IPS-NIHi11 (cell line): Measurements from ENCODE around the gene IGSF3.
A peak's percentile ranks its signal among the peaks of the same experiment; 100 is the strongest.
"Not testable (repeated sequence)": the region's sequence is repeated elsewhere in the genome, so short reads cannot be mapped to it uniquely, and the experiment has no call there.

ENCODE experiments used
- DNase-seq: peaks from one replicate; pipeline ENCODE4 v3.0.0; 2012; ENCODE audit warnings: mixed read lengths, low spot score

IGSF3 gene

GRCh38 chr1:116595946-116596741 is 71.4 kb downstream of the IGSF3 start:
- peak; percentile 33 for DNase-seq

DNA sequence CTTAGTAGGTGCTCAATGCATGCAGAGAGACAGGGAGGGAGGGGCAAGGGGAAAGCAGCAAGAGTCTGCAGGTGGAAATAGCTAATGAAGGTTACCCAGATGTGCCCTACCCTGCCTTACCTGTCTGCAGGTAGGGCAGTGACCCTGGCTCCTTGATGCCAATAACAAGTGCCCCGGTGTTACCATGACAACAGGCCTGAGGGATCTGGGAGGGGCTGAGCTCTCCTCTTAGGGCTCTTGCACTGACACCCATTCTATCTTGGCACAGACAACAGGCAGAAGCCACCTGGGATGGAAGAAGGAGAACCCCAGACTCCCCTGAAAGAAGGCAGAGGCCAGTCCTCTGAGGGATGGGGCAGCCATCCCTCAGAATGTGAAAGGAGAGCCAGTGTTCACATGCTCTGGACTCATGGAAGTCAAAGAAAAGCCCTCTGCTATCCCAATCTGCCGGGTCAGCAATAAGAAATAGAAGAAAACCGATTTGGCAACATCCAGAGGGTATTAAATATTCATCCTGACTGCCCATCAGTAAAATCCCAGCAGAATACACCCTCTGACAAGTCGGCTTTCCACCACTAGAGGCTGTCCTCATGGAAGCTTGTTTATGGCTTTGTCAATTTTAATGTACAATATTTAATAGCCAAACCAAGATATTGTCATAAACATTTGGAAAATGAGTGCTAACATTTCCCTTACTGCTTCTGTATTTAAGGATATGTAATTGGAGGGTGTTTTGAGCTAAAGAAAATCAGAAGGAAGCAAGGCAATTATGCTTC is 72.3 kb downstream of the IGSF3 start:
- DNase-seq, result not testable (repeated sequence)

- not testable (repeated sequence) for DNase-seq
Measured at GRCh38 chr1:116593977-116594376, 73.6 kb downstream of the IGSF3 start.

DNA sequence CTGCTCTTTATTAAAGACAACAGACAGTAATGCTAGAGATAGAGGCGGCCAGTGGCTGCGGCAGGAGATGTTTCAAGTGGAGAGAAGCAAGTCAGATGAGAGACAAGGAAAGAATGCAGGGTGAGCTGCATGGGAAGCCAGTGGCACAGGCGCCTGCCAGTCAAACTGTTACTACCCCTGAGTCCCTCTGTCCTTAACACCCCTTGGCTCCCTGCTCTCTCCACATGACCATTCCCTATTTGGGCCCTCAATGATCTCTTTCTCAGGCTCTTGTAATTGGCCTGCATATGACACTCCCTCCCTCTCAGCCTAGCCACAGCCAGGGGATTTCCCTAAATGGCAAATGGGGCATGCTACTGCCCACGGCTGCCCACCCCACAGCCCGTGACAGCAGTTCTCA is 74.1 kb downstream of the IGSF3 start:
- DNase-seq, result not testable (repeated sequence)

DNA sequence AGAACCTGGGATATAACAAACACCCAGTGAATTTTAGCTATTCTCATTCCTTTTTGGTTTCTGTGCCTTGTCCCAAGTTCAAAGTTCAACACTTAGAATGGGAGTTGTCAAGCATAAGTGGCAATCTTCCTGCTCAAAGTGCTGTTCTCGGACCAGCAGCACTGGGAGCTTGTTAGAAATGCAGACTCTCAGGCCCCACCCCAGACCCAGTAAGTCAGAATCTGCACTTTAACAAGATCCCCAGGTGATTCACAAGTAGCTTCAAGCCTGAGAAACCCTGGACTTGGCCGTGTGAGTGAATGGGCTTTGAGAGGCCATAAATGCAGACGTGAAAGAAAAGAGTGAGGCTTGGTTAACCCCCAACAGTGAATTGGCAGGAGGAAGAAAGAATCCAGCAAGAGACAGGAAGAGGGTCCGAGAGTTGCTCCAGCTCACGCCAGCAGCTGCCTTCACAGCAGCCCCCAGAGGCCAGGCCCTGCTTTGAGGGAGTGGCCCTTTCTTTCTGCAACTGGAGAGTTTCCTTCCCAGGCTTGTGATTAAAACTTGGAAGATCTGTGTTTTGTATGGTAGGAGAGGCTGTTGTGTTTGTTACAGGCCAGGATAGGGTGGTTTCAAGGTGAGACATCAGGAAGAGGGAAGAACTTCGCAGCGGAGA is 75.5 kb downstream of the IGSF3 start:
- DNase-seq, result not testable (repeated sequence)

DNA sequence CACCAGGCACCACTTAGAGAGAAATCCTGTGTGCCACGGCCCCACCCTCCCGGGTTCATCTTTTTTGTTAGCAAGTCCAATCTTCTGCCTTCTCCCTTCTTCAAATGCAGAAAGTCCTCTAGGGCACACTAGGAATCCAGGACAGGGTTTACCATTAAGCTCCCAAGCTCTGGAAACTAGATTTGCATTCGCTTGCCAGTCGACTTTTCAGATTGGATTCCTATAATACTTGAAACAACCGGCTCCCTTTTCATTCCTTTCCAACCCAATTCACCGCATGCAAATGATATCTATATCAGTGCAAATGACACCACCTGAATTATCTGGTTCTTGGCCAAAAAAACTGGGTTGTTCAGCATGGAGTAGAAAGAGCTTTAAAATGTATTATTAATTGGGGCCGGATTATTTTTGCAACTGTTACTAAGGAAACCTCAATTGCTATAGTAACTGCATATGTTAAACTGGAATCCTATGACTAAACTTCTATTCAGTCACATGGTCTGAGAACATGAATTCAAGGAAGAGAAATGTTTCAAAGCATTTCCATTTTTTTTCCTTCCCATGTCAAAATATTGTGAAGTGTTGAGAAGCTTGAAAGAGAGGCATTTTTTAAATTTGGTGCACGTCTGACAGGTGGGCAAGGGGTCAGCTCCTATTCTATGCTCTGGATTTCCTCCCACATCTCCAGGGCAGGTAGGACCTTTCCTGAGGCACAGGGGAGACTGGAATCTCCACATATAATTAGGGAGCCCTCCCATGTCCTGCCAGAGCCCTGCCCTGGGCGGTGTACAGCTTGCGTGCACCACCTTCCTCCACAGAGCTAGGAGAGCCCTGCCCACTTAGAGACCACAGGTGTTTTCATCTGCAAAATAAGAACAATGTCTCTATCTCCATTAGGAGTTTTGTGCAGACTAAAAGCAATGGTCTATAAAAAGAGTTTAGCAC is 76.3 kb downstream of the IGSF3 start:
- not testable (repeated sequence) for DNase-seq

DNA sequence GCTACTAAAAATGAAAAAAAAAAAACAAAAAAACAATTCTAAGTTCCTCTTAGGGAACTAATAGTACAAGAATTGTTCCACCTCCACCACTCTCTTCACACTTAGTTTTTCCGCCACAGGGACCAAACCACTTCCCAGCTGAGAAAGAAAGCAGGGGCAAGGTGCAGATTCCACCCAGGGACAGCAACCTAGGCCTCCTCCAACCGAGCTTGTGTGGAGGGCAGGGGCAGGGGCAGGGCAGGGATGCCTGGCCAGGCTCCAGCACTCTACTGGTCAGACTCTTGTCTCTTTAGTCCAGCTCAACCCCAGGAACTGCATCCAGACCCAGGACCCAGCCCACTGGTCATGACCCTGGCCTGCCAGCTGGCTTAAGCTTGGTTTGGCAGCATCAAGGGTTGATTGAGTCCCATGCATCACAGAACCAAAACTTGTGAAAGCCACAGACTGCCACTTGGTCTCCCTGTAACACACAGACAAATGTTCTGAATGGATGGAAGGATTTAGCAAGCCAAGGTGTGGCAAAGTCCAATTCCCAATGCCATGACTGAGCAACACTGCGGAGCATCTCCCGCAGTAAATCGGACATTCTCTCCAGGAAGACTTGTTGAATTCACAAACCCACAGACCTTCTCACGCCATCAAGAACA is 77.1 kb downstream of the IGSF3 start:
- not testable (repeated sequence) for DNase-seq

GRCh38 chr1:116589101-116589735 is 78.3 kb downstream of the IGSF3 start:
- DNase-seq, result not testable (repeated sequence)

GRCh38 chr1:116587501-116588227 is 79.9 kb downstream of the IGSF3 start:
- DNase-seq, result no peak

- DNase-seq, result peak; percentile 38
Measured at GRCh38 chr1:116586741-116587143, 80.8 kb downstream of the IGSF3 start.

- DNase-seq, result no peak
Measured at GRCh38 chr1:116585886-116586285, 81.6 kb downstream of the IGSF3 start.

- no peak for DNase-seq
Measured at GRCh38 chr1:116581323-116581885, 86.1 kb downstream of the IGSF3 start.

DNA sequence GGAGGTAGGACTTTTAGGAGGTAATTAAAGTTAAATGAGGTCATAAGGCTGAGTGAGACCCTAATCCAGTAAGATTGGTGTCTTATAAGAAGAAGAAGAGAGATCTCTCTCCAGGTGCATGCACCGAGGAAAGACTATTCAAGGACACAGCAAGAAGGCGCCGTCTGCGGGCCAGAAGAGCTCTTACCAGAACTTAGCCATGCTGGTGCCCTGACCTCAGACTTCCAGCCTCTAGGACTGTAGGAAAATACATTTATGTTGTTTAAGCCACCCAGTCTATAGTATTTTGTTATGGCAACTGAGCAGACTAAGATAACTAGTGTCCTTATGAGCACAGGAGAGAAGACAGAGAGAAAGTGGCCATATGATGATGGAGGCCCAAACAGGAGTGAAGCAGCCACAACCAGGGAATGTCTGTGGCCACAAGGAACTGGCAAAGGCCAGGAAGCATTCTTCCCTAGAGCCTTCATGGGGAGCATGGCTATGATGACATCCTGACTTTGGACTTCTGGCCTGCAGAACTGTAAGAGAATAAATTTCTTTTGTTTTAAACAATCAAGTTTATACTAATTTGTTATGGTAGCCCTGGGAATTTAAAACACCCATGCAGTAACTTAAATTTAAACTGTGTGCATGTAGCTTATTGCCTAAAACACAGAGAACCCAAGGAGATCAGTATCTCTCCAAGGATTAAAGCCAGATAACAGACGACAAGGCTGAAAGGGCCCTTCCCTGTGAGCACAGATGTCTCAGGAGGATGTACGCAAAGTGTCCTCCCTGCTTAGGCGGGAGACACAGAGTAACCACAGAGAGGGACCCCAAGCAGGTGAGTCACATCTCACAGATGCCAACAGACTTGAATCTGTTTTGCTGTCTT is 86.8 kb downstream of the IGSF3 start:
- DNase-seq, result no peak

- DNase-seq, result no peak
Measured at GRCh38 chr1:116579259-116579875, 88.2 kb downstream of the IGSF3 start.

DNA sequence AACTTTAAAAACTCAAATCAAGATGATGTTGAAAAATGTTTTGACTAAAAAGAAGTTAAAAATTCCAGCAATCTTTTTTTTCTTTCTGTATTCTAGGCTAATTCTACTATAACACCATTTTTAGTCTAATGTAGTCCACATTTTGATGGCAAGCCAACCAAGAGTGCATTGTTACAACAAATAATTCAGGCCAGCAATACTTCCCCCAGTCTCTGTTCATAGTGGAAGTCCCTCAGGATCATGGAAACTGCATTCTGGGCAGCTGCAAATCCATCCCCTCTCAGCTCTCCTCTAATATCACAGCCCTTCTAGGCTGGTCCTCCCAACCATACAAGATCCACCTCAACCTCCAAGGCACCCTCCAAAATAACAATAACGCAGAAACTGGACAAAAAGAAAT is 89.0 kb downstream of the IGSF3 start:
- no peak for DNase-seq

DNA sequence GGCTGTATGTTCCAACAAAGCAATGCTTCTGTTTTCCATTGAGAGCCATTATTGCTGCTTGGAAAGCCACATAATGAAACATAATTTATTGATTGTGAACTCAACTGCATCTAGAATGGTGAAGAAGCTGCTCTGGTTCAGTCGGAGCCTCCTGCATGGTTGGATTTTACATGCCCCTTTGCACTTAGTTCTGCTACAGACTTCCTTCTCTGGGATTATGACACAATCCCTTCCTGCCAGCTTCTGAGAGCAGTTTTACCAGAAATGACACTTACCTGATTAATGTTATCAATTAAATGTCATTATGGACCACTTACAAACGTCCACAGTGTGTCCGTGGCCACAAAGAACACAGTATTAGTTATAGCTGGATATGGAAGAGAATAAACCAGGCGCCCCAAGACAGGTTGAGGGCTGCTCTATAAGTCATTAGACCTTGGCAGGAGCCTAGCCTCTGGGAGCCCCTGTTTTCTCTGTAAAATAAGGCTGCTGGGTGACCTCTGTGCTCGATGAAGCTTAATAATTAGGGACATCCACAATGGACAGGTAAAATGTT is 89.7 kb downstream of the IGSF3 start:
- DNase-seq, result no peak

- DNase-seq, result peak; percentile 80
Measured at GRCh38 chr1:116574581-116575291, 92.8 kb downstream of the IGSF3 start.
